Measurements from ENCODE around the gene LRP2. TPM values are rescaled to one million over a fixed set of nuclear protein-coding genes. Genes with fewer than 3 reads are reported as not detected.

The LRP2 gene
- total and polyA plus RNA-seq, 10 of the 15 experiments (the other 5 are each of a cell fraction or from before 2014, with no cell fraction given) = 0.01 to 0.19 (median 0.06) TPM; not detected in 5

DNA sequence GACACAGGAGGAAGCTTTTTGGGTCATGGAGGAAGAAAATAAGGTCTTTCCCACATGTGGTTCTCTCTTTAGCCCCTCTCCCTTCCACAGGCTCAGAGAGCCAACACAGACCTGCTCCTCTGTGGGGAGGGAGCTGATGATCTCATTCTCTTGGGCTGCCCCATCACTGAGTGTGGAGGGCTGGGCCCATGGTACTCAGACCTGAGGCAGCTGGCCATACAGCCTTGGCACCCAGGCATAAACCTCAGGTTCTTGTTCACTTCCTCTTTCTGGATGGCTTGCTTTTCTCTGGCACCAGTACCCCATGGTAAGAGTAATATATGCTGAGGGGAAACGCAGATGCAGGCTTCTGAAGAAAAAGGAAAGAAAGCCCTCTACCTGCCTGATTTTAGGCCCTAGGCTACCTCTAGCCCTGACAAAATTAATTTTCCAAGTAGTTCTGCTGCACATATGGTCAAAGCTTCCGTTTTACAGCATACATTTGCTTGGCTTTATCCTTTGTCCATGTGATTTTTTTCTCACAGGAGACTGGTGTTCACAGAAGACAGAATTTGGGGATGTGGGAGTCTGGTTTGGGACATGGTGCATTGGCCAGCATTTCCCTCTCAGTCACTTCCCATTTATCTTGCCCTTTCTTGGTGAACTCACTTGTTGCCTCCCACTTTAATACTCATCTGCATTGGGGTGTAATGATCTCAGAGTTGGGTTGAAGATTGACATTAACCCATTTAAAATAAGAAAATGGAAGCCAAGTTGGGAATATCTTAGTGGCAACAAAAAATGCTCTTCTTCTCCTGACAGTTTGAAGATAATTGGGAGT is 281.9 kb downstream of the LRP2 start (continued):
- TF ChIP-seq NFYB (IDR thresholded peaks at IDR 0.05; ENCODE audit: insufficient read depth, low read depth, low read length) (no peak), IKZF1 (conservative IDR thresholded peaks at IDR 0.05) (no peak), RFX5 (IDR thresholded peaks at IDR 0.05; ENCODE audit: low read depth, low read length) (no peak), NR2F1 (conservative IDR thresholded peaks at IDR 0.05) (no peak), POLR2A (IDR thresholded peaks at IDR 0.05; ENCODE audit: low read depth, low read length) (no peak)

DNA sequence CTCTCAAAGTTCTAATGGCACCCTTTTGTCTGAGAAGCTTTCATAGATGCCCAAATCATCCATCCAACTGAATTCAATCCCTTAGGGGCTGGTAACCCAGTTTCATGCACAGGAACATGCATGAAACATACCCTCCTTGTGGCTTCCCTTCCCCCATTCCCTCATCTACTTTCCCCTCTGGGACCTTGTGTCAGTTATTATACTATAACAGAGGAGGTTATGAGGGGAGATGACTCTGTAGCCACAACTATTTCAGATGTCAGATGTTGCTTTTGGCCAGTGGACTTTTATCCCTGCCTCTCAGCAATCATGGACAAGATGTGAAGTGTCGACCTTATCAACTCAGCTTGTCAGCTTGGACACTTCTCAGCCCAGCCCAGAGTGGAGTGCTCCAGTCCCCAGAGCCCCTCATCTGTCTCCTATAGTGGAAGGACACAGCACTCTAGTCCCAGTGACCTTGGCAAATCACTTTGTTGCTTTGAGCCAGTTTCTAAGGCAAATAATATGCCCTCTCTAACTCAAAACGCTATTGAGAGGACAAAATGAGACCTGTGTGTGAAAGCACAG is 284.6 kb downstream of the LRP2 start:
- H3K36me3 ChIP-seq (ENCODE audit: control insufficient read depth in 2 of 2, insufficient read depth in 2 of 2, low read length in 1 of 2) = no peaks in the 10 kb centered on the region
- H3K4me3 ChIP-seq = no peak overlapping the region
- no peak overlapping the region for H3K4me2 ChIP-seq (ENCODE audit: control insufficient read depth, insufficient read depth)
- no peak overlapping the region for H2AFZ ChIP-seq (ENCODE audit: control insufficient read depth, low read depth, low read length)
- H3K9ac ChIP-seq (ENCODE audit: control insufficient read depth, insufficient read depth, low read length) = no peak overlapping the region
- intact Hi-C loops (cut with micrococcal nuclease; ENCODE audit: unreplicated experiment) = no loop called here
- ChIA-PET SMC1A (ENCODE audit: uncharacterized antibody, unreplicated experiment) (no interaction called here), POLR2A (no interaction called here), RAD21 (ENCODE audit: unreplicated experiment) (no interaction called here), CTCF (no interaction called here)
- in situ Hi-C loops (cut with MboI) = no loop called here
- ATAC-seq (no peak), DNase-seq (ENCODE audit: low read depth, low spot score) (no peak), FAIRE-seq (no peak)
- WGBS (ENCODE audit: insufficient coverage, insufficient replicate concordance, low lambda C conversion rate, missing lambda C conversion rate) = 0% methylated on average over 2 of the region's 2 CpGs
- no peaks in the 10 kb centered on the region for H3K79me2 ChIP-seq (ENCODE audit: control insufficient read depth, insufficient read depth, low read length)
- H4K20me1 ChIP-seq (ENCODE audit: control insufficient read depth, insufficient read depth) = no peaks in the 10 kb centered on the region
- no peaks in the 10 kb centered on the region for H3K9me3 ChIP-seq (replicated peaks; ENCODE audit: control insufficient read depth, insufficient read depth, low read length)
- no peak overlapping the region for H3K27ac ChIP-seq (ENCODE audit: control insufficient read depth, insufficient read depth)
- no peaks in the 10 kb centered on the region for H3K27me3 ChIP-seq (replicated peaks in 1 of 2; ENCODE audit: control insufficient read depth in 2 of 2, insufficient read depth in 2 of 2, low read length in 1 of 2)
- no TSS peak for BruUV-seq (replicated peaks)
- H3K4me1 ChIP-seq (ENCODE audit: control insufficient read depth, insufficient read depth, low read length) = peaks cover 5% of the 10 kb centered on the region
- TF ChIP-seq, protein P1, sequence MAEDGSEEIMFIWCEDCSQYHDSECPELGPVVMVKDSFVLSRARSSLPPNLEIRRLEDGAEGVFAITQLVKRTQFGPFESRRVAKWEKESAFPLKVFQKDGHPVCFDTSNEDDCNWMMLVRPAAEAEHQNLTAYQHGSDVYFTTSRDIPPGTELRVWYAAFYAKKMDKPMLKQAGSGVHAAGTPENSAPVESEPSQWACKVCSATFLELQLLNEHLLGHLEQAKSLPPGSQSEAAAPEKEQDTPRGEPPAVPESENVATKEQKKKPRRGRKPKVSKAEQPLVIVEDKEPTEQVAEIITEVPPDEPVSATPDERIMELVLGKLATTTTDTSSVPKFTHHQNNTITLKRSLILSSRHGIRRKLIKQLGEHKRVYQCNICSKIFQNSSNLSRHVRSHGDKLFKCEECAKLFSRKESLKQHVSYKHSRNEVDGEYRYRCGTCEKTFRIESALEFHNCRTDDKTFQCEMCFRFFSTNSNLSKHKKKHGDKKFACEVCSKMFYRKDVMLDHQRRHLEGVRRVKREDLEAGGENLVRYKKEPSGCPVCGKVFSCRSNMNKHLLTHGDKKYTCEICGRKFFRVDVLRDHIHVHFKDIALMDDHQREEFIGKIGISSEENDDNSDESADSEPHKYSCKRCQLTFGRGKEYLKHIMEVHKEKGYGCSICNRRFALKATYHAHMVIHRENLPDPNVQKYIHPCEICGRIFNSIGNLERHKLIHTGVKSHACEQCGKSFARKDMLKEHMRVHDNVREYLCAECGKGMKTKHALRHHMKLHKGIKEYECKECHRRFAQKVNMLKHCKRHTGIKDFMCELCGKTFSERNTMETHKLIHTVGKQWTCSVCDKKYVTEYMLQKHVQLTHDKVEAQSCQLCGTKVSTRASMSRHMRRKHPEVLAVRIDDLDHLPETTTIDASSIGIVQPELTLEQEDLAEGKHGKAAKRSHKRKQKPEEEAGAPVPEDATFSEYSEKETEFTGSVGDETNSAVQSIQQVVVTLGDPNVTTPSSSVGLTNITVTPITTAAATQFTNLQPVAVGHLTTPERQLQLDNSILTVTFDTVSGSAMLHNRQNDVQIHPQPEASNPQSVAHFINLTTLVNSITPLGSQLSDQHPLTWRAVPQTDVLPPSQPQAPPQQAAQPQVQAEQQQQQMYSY (CRISPR knock-in tag; IDR thresholded peaks at IDR 0.05) = no peak
- TF ChIP-seq POLR2A (IDR thresholded peaks at IDR 0.05; ENCODE audit: low read depth, low read length) (no peak), ATF7 (IDR thresholded peaks at IDR 0.05; ENCODE audit: low read depth) (no peak), FOS (IDR thresholded peaks at IDR 0.05; ENCODE audit: borderline replicate concordance, extremely low read depth, insufficient read length) (no peak), SREBF2 (IDR thresholded peaks at IDR 0.05; ENCODE audit: low read length) (no peak), BRCA1 (IDR thresholded peaks at IDR 0.05; ENCODE audit: low read depth, low read length) (no peak), EP300 (IDR thresholded peaks at IDR 0.05; ENCODE audit: borderline replicate concordance in 1 of 2, control insufficient read depth in 1 of 2, low read depth in 2 of 2, low read length in 2 of 2) (no peak), MYB (IDR thresholded peaks at IDR 0.05; ENCODE audit: borderline replicate concordance, low read depth, low read length) (no peak), POU2F2 (IDR thresholded peaks at IDR 0.05; ENCODE audit: borderline replicate concordance, low read depth, low read length) (no peak)

Measured in GM12878 (cell line).